Measurements from ENCODE around the gene WDFY1. TPM values are rescaled to one million over a fixed set of nuclear protein-coding genes. Genes with fewer than 3 reads are reported as not detected.

Gene WDFY1
- total RNA-seq, 4 donors from 2014 or later, result 28.1 to 38.4 (median 31.8) TPM

- DNase-seq (ENCODE audit: low spot score in 2 of 2), result no peak
- WGBS, 2 donors, result 85 to 87% methylated on average over 10 of the region's 10 CpGs
- intact Hi-C loops (cut with DNase I; ENCODE audit: low total_unique reads), result no loop called here
- TF ChIP-seq POLR2A (IDR thresholded peaks at IDR 0.05) (no peak), CTCF (IDR thresholded peaks at IDR 0.05) (no peak)
- no peak overlapping the region for H3K4me3 ChIP-seq (ENCODE audit: low read depth, poor library complexity, severe bottlenecking)
These were observed 44.2 kb upstream of the WDFY1 start for GRCh38 chr2:223989206-223989855.

DNA sequence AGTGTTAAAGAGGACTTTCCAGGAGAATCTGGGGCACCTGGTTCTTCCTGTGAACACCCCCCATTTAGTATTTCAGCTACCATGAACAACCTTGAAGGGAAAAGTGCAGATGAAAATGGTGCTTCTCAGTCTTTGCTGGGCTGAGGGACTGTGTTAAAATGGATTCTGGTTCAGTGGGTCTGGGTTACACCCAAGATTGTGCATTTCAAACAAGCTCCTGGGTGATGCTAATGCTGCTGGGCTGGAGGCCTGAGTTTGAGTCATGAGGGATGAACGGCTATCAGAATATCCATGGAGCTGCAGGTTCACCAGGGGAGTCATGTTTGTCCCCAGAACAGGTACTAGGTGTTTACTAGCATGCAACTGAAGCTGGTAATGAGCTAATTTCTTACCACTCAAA is 36.1 kb upstream of the WDFY1 start:
- intact Hi-C loops (cut with DNase I; ENCODE audit: low total_unique reads), result no loop called here
- TF ChIP-seq CTCF (IDR thresholded peaks at IDR 0.05), result no peak
- no peak for TF ChIP-seq POLR2A (IDR thresholded peaks at IDR 0.05)
- 80 to 82% methylated on average over 1 of the region's 1 CpG for WGBS, 2 donors
- DNase-seq (ENCODE audit: low spot score in 2 of 2), result no peak
- no peak overlapping the region for H3K4me3 ChIP-seq (ENCODE audit: low read depth, poor library complexity, severe bottlenecking)

GRCh38 chr2:223980803-223981202 is 35.7 kb upstream of the WDFY1 start:
- intact Hi-C loops (cut with DNase I; ENCODE audit: low total_unique reads), result no loop called here
- 87 to 90% methylated on average over 4 of the region's 4 CpGs for WGBS, 2 donors
- TF ChIP-seq POLR2A (IDR thresholded peaks at IDR 0.05) (no peak), CTCF (IDR thresholded peaks at IDR 0.05) (no peak)
- no peak for DNase-seq (ENCODE audit: low spot score in 2 of 2)
- H3K4me3 ChIP-seq (ENCODE audit: low read depth, poor library complexity, severe bottlenecking), result no peak overlapping the region

DNA sequence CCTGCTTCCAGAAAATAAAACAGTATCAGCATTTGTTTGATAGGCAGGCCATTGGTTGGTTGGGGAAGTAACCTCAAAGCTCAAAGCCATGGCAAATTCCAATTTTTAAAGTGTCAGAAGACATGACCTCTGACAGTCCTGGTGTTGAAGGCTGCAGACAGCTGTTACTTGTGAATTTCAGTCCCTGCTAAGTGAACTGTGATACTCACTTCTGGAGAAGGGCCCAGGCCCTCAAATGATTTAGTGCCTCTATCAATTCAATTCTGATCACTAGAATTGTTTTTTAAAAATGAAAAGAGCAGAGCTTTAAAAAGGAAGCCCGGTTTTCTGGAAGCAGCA is 35.2 kb upstream of the WDFY1 start:
- 87 to 97% methylated on average over 1 of the region's 1 CpG for WGBS, 2 donors
- intact Hi-C loops (cut with DNase I; ENCODE audit: low total_unique reads), result no loop called here
- no peak for DNase-seq (ENCODE audit: low spot score in 2 of 2)
- TF ChIP-seq CTCF (IDR thresholded peaks at IDR 0.05) (no peak), POLR2A (IDR thresholded peaks at IDR 0.05) (no peak)
- H3K4me3 ChIP-seq (ENCODE audit: low read depth, poor library complexity, severe bottlenecking), result no peak overlapping the region

DNA sequence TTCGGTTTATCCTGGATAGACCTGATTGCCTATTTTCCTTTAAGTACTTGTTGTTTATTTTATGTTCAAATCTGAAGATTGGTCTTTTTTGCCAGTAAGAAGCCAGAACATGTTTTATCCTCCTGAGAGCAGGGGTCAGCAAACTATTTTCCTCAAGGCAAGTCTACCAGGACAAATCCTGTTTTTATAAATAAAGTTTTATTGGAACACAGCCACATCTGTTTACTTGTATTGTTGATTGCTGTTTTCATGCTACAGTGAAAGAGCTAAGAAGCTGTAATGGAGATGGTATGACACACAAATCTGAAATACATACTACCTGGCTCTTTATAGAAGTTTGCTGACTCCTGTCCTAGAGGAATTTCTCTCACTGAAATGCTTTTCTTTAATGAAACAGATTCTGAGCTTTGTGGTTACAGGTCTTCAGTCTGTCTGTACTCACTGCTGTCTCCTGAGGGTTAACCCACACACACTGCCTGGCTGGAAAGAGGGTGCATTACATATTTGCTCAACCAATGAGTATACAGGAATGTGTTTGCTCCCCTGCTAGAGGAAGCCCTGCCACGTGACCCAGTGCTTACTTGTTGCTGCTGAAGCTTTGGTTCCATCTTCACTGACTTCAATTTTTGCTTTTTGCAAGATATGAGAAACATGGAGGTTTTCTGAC is 34.7 kb upstream of the WDFY1 start:
- 84 to 92% methylated on average over 2 of the region's 2 CpGs for WGBS, 2 donors
- no peak for DNase-seq (ENCODE audit: low spot score in 2 of 2)
- no peak overlapping the region for H3K4me3 ChIP-seq (ENCODE audit: low read depth, poor library complexity, severe bottlenecking)
- no peak for TF ChIP-seq CTCF (IDR thresholded peaks at IDR 0.05)
- TF ChIP-seq POLR2A (IDR thresholded peaks at IDR 0.05), result no peak
- intact Hi-C loops (cut with DNase I; ENCODE audit: low total_unique reads), result no loop called here

- no peak for DNase-seq (ENCODE audit: low spot score in 2 of 2)
- H3K4me3 ChIP-seq (ENCODE audit: low read depth, poor library complexity, severe bottlenecking), result no peak overlapping the region
- WGBS, 2 donors, result 89 to 95% methylated on average over 4 of the region's 4 CpGs
- TF ChIP-seq POLR2A (IDR thresholded peaks at IDR 0.05) (no peak), CTCF (IDR thresholded peaks at IDR 0.05) (no peak)
- intact Hi-C loops (cut with DNase I; ENCODE audit: low total_unique reads), result no loop called here
These were observed 33.3 kb upstream of the WDFY1 start for GRCh38 chr2:223978451-223978850.
